GM18858 (cell line): ENCODE data around the gene RCC1.
"Not testable (repeated sequence)": the region's sequence is repeated elsewhere in the genome, so short reads cannot be mapped to it uniquely, and the experiment has no call there.

Source experiments
- ATAC-seq: cut with Tn5 transposase; IDR thresholded peaks from one replicate; pipeline ENCODE4 v1.9.1; 2021; ENCODE audit not compliant: unreplicated experiment

RCC1 gene, protein sequence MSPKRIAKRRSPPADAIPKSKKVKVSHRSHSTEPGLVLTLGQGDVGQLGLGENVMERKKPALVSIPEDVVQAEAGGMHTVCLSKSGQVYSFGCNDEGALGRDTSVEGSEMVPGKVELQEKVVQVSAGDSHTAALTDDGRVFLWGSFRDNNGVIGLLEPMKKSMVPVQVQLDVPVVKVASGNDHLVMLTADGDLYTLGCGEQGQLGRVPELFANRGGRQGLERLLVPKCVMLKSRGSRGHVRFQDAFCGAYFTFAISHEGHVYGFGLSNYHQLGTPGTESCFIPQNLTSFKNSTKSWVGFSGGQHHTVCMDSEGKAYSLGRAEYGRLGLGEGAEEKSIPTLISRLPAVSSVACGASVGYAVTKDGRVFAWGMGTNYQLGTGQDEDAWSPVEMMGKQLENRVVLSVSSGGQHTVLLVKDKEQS

DNA sequence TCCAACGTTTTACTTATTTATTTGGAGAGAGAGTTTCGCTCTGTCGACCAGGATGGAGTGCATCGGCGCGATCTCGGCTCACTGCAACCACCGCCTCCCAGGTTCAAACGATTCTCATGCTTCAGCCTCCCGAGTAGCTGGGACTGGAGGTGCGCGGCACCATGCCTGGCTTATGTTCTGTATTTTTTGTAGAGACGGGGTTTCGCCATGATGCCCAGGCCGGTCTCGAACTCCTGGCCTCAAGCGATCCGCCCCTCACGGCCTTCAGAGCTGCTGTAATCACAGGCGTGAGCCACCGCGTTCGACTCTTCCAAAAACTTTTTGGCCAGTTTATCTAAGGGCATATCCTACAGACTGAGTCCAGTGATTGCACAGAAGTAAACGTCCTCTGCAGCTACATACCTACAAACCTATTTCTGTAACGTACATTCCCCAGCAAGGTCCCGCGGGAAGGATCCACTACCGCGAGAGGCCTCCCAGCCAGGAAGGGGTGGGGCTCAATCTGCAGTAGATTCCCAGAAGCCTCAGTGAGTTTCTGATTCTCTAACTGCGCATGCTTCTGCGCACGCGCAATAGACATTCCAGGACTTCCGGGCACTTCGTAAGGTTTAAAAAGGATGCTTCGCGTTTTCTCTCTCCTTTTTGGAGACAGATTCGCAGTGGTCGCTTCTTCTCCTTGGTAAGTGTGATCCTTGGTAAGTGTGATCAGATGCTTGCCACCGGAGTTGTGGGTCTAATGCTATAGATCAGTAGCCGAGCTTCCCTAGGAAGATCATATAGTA is at the start of gene RCC1:
Gene RCC1, plus strand, starts transcription at position 638 of the 782 bp plus-strand sequence. CDS start 23,824 bp downstream, outside the sequence.
- ATAC-seq = peak; percentile 72

DNA sequence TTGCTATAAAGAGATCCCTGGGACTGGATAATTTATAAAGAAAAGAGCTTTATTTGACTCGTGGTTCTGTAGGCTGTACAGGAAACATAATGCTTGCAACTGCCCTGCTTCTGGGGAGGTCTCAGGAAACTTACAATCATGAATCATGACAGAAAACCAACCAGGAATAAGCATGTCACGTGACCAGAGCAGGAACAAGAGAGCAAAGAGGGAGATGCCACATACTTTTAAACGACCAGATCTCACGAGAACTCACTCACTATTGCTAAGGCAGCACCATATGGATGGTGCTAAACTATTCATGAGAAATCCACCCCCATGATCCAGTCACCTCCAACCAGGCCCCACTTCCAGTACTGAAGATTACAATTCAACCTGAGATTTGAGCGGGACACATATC is 49.8 kb upstream of the RCC1 start:
- ATAC-seq = no peak

DNA sequence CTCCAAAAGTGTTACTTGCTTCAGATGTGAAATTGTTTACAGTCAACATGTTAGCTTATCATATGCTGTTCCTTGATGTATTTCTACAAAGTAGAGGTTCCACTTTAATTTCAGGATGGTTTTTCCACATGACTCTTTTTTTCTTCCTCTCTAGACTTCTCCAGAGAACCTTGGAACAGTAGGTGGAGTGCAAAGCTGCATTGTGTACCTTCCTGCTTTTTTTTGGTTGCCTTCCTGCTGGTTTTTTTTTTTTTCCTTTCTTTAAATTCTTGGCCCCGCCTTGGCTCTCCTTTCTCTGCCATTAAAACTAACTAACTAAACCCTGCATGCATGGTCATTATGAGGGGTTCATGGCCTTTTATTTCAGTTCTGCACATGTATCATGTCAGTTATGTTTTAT is 48.2 kb upstream of the RCC1 start:
- no peak for ATAC-seq

DNA sequence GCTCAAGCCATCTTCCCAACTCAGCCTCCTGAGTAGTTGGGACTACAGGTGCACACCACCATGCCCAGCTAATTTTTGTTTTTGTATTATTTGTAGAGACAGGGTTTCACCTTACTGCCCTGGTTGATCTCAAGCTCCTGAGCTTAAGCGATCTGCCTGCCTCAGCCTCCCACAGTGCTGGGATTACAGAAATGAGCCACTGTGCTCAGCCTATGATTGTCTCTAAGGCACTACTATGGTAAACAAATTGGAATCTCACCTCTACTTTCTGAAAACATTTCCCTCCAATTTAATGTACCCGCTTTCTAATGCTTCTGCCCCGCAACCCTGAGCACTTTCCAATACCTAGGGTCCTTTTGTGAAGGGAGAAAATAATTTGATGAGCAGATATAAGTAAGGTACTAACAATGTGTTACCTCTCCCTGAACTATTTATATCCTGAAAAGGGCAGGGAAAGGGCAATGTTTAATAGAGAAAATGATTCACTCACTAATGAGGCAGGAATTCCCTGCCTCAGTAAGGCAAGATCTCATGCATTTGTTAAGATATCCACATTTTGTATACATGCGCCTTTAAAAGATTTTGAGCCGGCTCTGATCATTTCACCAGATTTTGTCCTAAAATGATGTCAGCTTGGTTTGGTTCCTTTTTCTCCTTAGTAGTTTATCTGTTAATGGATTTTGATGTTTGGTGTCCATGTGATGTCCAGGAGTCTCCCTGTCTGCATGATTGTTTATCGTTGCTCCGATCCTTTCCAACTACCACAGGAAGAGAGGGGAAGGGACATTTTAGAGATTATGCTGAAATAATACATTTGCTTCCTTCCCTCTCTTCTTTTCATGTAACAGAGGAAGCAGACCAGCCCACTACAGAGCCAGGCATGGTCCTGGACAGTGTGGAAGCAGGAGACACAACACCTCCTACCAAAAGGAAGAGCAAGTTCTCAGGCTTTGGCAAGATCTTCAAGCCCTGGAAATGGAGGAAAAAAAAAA is 47.3 kb upstream of the RCC1 start:
- no peak for ATAC-seq

DNA sequence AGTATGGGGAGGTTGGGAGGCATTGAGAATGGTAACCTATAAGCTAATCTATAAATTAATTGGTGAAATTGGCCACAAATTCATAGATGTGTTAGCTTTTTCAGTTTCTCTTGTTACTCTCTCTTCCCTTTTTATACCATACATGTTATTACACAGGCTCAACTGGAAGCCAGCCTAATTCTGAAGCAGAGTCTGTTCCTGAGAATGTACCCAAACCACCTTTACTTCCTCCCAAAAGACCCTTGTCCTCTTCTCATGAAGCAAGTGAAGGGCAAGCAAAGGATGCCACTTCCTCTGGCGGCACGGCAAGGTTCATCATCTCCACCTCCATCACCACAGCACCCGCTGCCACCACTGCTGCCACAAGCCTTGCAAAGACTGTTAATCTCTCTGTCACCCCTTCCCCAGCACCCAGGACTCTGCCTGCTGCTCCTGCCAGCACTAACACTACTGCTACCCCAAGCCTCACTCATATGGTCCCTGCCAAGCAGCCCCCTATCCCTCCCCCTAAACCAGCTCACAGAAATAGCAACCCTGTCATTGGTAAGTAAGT is 39.5 kb upstream of the RCC1 start:
- ATAC-seq = no peak

DNA sequence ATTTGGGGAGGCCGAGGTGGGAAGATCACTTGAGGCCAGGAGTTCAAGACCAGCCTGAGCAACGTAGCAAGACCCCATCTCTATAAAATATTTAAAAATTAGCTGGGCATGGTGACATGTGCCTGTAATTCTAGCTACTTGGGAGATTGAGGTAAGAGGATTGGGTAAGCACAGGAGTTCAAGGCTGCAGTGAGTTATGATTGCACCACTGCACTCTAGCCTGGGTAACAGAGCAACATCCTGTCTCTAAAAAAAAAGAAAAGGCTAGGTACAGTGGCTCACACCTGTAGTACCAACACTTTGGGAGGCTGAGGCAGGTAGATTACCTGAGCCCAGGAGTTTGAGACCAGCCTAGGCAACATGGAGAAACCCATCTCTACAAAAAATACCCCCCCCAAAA is 35.7 kb upstream of the RCC1 start:
- no peak for ATAC-seq

DNA sequence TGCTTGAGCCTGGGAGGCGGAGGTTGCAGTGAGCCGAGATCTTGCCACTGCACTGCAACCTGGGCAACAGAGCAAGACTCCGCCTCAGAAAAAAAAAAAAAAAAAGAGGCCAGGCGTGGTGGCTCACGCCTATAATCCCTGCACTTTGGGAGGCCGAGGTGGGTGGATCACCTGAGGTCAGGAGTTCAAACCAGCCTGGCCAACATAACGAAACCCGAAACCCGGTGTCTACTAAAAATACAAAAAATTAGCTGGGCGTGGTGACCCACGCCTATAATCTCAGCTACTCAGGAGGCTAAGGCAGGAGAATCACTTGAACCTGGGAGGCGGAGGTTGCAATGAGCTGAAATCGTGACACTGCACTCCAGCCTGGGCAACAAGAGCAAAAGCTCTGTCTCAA is 26.3 kb upstream of the RCC1 start:
- not testable (repeated sequence) for ATAC-seq

DNA sequence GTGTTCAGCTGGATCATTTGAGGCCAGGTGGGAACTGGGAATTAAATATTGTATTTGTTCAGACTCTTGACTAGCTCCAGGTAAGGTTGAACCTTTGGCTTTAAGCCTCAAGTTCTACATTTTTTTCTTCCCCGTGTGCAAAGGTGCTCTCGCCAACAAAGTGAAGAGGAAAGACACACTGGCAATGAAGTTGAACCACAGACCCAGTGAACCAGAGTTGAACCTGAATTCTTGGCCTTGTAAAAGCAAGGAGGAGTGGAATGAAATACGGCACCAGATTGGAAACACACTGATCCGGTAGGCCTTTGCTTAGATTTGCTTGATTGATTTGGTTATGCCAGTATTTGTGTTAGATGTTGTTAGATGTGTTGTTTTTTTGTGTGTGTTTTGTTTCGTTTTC is 25.5 kb upstream of the RCC1 start:
- no peak for ATAC-seq

DNA sequence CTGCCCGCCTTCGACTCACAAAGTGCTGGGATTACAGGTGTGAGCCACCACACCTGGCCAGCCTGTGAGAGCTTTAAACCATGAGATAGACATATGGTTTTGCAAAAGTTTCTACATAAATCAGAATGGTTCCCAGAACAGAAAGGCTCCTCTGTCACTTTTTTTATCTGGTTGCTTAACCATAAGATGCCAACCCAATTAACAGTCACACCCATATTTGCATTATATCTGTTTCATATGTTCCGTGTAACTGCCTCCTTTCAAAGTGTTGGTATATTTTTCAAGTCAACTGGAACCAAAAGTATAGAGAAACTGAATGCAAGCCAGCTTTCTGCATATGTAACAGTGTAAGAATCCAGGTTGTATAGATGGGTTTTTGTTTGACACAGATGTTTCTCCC is 23.7 kb upstream of the RCC1 start:
- ATAC-seq = no peak

DNA sequence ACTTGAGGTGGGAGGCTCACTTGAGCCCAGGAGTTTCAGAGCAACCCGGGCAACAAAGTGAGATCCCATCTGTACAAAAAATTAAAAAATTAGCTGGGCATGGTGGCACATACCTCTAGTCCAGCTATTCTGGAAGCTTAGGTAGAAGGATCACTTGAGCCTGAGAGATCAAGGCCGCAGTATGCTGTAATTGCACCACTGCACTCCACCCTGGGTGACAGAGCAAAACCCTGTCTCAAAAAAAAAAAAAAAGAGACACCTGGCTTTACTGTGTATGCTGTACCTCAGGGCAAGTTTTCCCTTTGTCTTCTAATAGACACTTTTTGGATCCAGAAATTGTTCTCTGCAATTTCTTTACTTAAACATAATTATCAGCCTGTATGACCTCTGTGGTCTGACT is 23.1 kb upstream of the RCC1 start:
- no peak for ATAC-seq

DNA sequence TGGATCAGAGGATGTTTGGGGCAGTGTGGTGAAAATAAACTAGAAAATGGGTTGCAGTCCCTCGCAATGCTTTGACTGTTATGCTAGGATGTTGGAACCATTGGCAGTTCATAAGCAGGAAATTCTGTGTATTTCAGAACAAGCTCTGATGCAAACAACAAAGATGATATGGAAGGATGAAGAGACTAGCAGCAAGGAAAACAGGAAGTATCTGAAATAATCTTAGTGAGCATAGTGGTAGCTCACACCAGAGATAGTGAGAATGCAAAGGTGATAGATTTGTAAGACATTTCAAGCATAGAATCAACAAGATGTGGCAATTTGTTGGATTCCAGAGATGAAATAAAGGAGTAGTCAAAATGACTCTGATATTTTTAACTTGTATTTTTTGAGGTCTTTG is 11.1 kb upstream of the RCC1 start:
- no peak for ATAC-seq

DNA sequence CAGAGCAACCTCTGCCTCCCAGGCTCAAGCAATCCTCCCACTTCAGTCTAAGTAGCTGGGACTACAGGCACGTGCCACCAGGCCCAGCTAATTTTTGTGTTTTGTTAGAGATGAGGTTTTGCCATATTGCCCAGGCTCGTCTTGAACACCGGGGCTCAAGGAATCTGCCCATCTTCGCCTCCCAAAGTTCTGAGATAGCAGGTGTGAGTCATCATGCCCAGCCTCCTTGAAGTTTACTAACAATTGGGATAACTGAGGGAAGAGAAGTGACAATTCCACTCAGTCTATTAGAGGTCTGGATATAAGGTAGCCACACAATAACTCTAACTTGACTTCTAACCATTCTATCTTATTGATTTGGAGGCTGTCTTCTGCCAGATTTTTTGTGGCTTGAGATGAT is 6.3 kb upstream of the RCC1 start:
- ATAC-seq = no peak

DNA sequence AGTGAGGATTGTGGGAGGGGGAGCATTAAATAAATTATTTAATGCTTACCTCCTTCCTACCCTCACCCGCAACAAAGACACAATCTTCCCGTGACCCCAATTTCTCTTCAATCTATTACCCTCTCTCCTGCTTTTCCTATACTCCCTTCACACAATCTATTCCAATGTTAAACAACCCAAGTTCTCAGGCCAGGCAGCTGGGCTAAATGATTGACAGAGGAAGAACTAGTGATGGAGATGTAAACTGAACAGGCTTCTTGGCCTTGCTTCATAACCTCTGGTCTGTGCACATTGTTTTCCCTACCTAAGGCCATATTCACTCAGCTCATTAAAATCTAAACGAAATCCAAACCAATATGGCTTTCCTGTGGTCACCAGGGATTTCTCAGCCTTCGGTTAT is 3.9 kb upstream of the RCC1 start:
- ATAC-seq = no peak

DNA sequence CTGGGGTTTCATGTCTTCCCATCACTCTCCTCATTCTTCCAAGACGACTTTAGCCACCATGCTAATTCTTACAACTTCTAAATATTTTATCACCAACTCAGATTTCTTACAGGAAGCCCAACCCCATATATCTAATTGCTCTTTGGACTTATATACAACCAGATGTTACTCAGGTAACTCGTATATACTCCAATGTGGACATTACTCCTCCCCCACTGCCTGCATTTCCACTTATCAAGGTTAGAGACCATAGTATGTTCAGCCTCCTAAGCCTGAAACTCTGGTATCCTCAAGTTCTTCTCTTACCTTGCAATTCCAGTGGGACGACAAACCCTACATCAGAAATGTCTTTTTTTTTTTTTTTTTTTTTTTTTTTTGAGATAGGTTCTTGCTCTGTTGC is 2.7 kb upstream of the RCC1 start:
- no peak for ATAC-seq

DNA sequence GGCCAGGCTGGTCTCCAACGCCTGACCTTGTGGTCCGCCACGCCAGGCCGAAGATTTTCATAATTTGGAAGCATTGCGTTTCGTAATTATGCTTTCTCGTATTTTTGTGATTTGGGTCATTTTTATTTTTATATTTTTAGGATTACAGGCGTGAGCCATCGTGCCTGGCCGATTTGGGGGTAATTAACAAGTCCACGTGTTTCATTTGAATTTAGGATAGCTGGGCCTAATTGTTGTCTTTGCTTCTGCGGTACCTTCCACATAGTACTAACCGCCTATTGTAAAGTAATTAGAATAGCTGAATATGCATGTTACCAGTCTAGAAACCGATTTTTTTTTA is 1.0 kb downstream of the RCC1 start:
- no peak for ATAC-seq

DNA sequence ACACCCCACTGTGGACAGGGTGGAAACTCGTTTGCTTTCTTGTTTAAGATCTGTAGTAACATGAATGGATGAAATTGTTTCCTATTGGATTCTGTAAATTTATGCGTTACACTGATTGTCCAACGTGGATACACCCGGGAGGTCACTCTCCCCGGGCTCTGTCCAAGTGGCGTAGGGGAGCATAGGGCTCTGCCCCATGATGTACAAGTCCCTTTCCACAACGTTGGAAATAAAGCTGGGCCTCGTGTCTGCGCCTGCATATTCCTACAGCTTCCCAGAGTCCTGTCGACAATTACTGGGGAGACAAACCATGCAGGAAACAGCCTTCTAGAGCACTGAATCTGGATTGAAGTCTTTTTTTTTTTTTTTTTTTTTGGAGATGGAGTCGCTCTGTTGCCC is 1.4 kb downstream of the RCC1 start:
- no peak for ATAC-seq

DNA sequence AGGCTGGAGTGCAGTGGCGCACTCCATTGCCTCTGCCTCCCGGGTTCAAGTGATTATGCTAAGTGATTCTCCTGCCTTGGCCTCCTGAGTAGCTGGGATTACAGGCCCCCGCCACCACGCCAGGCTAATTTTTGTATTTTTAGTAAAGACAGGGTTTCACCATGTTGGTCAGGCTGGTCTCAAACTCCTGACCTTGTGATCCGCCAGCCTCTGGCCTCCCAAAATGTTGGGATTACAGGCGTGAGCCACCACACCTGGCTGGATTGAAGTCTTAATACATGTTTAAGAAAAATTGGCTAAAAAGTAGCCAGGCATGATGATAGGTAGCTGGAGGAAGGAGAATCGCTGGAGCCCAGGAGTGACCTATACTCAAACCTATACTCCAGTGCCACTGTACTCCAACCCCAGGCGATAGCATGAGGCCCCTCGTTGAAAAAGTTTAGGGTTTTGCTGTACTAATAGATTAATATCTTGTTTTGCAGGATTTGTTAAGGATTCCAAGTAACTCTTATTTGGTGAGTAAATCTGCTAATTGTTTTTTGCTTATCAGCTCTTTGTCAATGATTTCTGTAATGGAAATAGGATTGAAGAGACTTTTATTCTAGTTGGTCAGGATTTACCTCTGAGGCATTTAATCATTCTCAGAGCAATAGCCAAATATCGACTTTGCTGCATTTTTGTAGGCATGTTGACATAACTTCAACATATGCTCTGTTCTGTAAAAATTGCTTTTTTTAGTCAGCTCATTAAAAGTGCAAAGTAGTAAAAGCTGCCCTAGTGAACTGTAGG is 2.0 kb downstream of the RCC1 start:
- ATAC-seq = no peak

DNA sequence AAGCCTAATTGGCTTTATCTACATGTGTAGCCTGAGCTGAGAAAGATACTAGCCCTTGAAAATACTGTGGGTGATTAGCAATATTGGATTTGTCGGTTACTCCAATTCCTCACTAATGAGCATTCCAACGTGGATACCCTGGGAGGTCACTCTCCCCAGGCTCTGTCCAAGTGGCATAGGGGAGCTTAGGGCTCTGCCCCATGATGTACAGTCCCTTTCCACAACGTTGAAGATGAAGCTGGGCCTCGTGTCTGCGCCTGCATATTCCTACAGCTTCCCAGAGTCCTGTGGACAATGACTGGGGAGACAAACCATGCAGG is 2.6 kb downstream of the RCC1 start:
- ATAC-seq = no peak

DNA sequence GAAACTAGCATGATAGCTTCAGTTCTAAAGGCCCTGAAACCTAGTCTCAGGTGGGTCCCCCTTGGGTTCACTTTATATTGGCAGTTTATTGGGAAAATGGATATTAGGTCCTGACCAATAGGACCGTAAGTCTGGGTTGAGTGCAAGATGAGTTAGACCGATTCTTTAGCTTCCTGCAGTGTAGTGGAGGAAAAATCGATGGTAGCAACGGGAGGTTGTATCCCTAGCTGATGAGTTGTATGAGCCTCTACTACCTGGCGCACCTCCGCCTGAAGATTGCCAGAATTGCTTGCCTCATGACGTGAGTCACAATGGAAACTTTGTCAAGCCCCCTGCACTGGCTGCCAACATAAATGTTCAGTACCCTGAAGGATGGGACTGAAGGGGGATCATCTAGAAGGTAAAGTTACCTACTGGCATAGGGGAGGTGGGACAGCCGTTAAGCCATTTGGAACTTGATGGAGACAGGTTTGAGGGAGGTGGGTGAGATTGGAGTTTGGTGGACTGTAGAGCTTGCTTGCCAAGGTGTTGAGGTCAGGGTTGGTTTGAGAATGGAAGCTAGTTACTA is 3.9 kb downstream of the RCC1 start:
- no peak for ATAC-seq
